GM06990 (cell line): ENCODE results near the gene PLXNA4.

Source experiments
- DNase-seq: peaks from one replicate; pipeline ENCODE4 v3.0.0-alpha.2; 2011; ENCODE audit not compliant: insufficient read length; ENCODE audit errors: extremely low read depth
- H3K27me3 ChIP-seq: replicated peaks from 2 replicates; pipeline ENCODE4 v1.6.0; 2011; ENCODE audit warnings: low read length; ENCODE audit not compliant: control insufficient read depth, insufficient read depth
- H3K36me3 ChIP-seq: 2 replicates; pipeline ENCODE4 v1.5.1; 2011; ENCODE audit warnings: low read length; ENCODE audit not compliant: control insufficient read depth, insufficient read depth
- H3K4me3 ChIP-seq: replicated peaks from 2 replicates; pipeline ENCODE4 v1.5.1; 2011; ENCODE audit warnings: low read depth, mild to moderate bottlenecking, control low read depth, low read length
- TF ChIP-seq, protein P1 (sequence below): IDR thresholded peaks from 2 replicates; pipeline ENCODE4 v1.5.1; 2011; ENCODE audit warnings: low read length, control low read depth, mild to moderate bottlenecking, inconsistent platforms; ENCODE audit not compliant: insufficient read depth, poor library complexity, severe bottlenecking

PLXNA4 gene

GRCh38 chr7:132383962-132384361 is 192.3 kb downstream of the PLXNA4 start:
- TF ChIP-seq, protein P1, sequence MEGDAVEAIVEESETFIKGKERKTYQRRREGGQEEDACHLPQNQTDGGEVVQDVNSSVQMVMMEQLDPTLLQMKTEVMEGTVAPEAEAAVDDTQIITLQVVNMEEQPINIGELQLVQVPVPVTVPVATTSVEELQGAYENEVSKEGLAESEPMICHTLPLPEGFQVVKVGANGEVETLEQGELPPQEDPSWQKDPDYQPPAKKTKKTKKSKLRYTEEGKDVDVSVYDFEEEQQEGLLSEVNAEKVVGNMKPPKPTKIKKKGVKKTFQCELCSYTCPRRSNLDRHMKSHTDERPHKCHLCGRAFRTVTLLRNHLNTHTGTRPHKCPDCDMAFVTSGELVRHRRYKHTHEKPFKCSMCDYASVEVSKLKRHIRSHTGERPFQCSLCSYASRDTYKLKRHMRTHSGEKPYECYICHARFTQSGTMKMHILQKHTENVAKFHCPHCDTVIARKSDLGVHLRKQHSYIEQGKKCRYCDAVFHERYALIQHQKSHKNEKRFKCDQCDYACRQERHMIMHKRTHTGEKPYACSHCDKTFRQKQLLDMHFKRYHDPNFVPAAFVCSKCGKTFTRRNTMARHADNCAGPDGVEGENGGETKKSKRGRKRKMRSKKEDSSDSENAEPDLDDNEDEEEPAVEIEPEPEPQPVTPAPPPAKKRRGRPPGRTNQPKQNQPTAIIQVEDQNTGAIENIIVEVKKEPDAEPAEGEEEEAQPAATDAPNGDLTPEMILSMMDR, result no peak
- no peak overlapping the region for H3K4me3 ChIP-seq
- H3K36me3 ChIP-seq, result no peaks in the 10 kb centered on the region
- no peak for DNase-seq
- H3K27me3 ChIP-seq, result no peaks in the 10 kb centered on the region; the same call in 1 of the 2 replicates

- Histone ChIP-seq H3K4me3 (no peak overlapping the region), H3K36me3 (no peaks in the 10 kb centered on the region), H3K27me3 (no peaks in the 10 kb centered on the region; the same call in 1 of the 2 replicates)
- TF ChIP-seq, protein P1, result no peak
- DNase-seq, result no peak
Measured at GRCh38 chr7:132381742-132382472, 194.4 kb downstream of the PLXNA4 start.

- Histone ChIP-seq H3K4me3 (no peak overlapping the region), H3K27me3 (no peaks in the 10 kb centered on the region; the same call in none of the 2 replicates), H3K36me3 (no peaks in the 10 kb centered on the region)
- no peak for DNase-seq
- TF ChIP-seq, protein P1, result no peak
Measured at GRCh38 chr7:132380059-132380458, 196.2 kb downstream of the PLXNA4 start.

GRCh38 chr7:132379292-132379691 is 197.0 kb downstream of the PLXNA4 start:
- Histone ChIP-seq H3K4me3 (no peak overlapping the region), H3K36me3 (no peaks in the 10 kb centered on the region), H3K27me3 (no peaks in the 10 kb centered on the region; the same call in none of the 2 replicates)
- TF ChIP-seq, protein P1, result no peak
- no peak for DNase-seq

DNA sequence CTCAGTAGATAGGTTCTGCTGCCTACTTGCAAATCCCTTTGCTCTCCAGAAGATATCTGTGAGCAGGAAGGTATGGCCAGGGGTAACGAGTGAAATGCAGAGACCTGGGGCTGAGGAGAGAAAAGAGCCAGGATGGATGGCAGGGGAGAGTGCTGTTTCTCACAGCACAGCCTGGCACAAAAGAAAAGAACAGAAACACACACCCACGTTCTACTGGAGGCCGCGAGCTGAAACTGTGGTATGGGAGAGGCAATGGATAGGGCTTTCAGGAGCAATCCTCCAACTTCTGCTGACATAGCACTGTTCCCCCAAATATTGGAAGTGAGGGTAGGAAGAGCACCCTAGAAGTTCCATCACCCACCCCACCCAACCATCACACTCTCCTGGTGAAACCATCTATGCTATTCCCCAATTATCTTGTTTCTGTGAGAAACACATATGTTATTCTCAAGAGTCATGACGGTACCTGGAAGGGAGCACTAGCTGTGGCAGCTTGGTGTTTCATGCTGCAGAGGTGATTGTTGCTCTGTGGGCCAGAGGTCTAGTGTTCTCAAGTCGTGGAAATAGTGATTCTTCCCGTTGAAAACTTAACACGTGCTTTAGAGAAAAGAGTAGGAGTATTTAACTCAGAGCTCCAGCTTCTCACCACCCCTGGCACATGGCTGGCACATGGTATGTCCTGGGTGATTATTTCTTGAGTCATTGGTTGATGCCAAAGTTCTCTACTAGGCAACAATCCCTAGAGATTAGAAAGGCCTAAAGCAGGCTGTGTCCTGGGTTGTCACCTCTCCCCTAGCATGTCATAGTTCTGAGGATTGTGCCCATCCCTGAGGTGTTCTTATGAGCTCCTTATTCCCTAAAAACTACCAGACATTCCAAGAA is 198.3 kb downstream of the PLXNA4 start:
- H3K27me3 ChIP-seq, result no peaks in the 10 kb centered on the region; the same call in none of the 2 replicates
- no peaks in the 10 kb centered on the region for H3K36me3 ChIP-seq
- no peak overlapping the region for H3K4me3 ChIP-seq
- no peak for DNase-seq
- TF ChIP-seq, protein P1, result no peak
